GM21825 (cell line): ENCODE results near the gene SMAGP.
A peak's percentile ranks its signal among the peaks of the same experiment; 100 is the strongest.
"Not testable (repeated sequence)": the region's sequence is repeated elsewhere in the genome, so short reads cannot be mapped to it uniquely, and the experiment has no call there.

Experiments used
- ATAC-seq: cut with Tn5 transposase; IDR thresholded peaks from one replicate; pipeline ENCODE4 v1.9.1; 2021; ENCODE audit warnings: mild to moderate bottlenecking, moderate library complexity; ENCODE audit not compliant: unreplicated experiment

SMAGP gene

DNA sequence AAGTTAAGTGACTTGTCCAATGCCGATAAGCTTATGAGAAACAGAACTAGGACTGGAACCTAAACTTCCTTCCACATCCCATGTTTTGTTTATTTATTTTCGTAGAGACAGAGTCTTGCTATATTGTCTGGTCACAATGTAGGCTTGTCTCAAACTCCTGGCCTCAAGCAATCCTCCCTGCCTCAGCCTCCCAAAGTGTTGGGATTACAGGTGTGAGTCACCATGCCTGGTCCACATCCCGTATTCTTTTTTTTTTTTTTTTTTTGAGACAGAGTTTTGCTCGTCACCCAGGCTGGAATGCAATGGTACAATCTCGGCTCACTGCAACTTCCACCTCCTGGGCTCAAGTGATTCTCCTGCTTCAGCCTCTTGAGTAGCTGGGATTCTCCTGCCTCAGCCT lies 43.1 kb downstream of the SMAGP start:
- not testable (repeated sequence) for ATAC-seq

DNA sequence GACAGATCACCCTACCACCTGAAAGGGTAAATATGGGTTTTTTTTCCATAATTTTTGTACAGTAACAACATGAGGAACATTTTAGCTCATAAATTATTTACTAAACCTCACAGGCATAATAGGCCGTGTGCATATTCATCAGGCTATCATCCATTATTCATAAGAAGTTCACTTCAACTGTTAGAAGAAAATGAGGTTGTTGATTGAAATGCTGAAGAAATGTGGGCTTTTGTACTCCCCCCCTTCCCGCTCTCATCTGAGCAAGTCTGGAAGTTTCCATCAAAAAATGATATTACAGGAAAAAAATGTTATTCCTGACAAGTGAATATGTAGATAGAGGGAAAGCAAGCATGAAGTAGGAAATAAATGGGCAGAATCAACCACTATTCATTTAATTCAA lies 44.4 kb downstream of the SMAGP start:
- no peak for ATAC-seq

- no peak for ATAC-seq
These were observed 45.0 kb downstream of the SMAGP start for GRCh38 chr12:51225234-51225633.

DNA sequence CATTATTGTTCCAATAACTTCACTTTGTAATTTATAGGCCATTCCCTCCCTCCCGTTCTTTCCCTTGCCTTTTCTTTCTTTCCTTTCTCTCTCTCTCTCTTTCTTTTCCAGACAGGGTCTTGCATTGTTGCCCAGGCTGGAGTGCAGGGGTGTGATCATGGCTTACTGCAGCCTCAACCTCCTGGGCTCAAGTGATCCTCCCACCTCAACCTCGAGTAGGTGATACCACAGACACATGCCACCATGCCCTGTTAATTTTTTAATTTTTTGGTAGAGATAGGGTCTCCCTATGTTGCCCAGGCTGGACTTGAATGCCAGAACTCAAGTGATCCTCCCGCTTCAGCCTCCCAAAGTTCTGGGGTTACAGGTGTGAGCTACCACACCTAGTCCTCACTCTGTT lies 45.6 kb downstream of the SMAGP start:
- no peak for ATAC-seq

DNA sequence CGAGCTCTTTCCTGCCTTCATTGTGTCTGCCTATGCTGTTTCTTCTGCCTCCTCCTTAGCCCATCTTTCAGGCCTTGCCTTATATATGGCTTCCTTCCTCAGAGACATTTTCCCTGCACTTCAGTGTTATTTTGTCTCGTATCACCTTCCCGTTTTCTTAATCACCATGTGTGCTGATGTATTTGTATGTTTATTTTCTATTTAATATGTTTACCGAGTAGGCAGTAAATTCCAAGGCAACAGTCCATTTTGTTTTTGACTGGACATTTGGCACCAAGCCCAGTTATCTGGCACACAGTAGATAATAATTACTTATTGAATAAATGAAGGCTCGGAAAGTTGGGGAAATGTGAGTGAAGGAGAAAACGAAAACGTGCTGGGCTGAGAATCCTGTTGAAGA lies 47.8 kb downstream of the SMAGP start:
- no peak for ATAC-seq

- ATAC-seq, result not testable (repeated sequence)
These were observed 50.4 kb downstream of the SMAGP start for GRCh38 chr12:51219857-51220256.

DNA sequence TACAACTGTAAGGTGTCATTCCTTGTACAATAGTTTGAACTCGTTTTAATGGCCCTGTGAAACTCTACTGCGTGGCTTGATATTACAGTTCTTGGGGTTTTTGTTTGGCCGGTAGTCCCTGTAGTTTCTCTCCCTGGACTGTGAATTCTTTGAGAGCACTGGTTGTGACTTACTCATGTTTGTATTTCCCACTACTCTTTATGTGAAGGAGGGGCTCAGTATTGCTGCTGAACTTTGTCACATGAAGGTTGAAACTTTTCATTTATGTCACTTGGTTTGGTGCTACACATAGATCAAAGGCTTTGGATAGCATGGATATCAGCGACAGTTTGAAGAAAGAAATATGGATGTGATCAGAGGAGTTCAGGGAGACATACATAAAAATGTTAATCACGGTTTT lies 50.9 kb downstream of the SMAGP start:
- no peak for ATAC-seq

- no peak for ATAC-seq
These were observed 51.5 kb downstream of the SMAGP start for GRCh38 chr12:51218607-51219161.

GRCh38 chr12:51217968-51218606 lies 52.1 kb downstream of the SMAGP start, which contains the start of gene POU6F1:
Gene POU6F1 (minus strand): TSS chr12:51218062. CDS start chr12:51206836, 11,226 bp downstream.
- ATAC-seq, result peak; percentile 61

DNA sequence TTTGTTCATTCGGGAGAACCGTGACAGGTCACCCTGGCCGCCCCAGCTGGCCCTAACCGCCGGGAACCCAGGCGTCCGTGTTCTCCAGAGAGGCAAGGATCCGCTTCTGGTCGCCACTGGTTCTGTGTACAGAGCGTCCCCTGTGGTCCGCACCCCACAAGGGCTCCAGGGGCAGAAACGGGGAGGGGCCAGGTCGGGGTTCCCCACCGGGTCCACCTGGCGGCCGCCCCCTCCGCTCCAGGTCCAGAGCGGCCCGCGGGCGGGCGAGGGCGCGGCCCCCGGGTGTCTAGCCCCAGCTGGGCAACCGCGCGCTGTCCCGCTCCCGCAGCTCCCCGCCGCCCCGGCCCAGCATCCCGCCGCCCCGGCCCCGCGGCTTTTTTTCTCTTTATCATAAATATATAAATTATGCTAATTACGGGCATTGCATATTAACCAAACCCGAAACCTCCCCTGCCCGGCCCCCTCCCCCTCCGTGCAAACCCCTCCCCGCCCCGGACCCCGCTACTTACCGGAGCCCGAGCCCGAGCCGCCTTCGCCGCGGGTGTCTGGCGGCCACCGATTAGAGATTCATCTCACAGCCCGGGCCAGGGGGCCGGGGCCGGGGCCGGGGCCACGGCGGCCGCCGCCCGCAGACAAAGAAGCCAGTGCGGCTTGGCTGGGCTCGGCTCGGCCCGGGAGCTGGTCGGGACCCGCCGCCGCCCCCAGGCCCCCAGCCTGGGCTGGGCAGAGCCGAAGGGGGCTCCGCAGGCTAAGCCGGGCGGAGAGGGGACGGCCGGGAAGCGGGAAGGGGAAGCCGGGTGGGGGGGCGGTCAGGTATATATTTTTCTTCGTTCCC lies 52.9 kb downstream of the SMAGP start:
- peak; percentile 44 for ATAC-seq

- no peak for ATAC-seq
These were observed 53.6 kb downstream of the SMAGP start for GRCh38 chr12:51216642-51217041.

- ATAC-seq, result no peak
These were observed 55.3 kb downstream of the SMAGP start for GRCh38 chr12:51214895-51215294.

GRCh38 chr12:51210690-51211395 lies 59.4 kb downstream of the SMAGP start:
- no peak for ATAC-seq

DNA sequence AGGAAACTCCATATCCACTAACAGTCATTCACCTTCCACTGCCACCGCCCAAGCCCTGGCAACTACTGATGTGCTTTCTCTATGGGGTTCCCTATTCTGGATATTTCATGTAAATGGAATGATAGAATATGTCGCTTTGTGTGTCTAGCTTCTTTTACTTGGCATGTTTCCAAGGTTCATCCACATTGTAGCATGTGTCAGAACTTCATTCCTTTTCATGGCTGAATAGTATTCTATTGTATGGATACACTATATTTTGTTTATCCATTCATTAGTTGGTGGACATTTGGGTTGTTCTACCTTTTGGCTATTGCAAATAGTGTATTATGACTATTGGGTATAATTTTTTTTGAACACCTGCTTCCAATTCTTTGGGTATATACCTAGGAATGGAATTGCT lies 61.0 kb downstream of the SMAGP start:
- ATAC-seq, result no peak

GRCh38 chr12:51208016-51208660 lies 62.1 kb downstream of the SMAGP start:
- ATAC-seq, result no peak

- ATAC-seq, result no peak
These were observed 64.9 kb downstream of the SMAGP start for GRCh38 chr12:51205350-51205749.

- ATAC-seq, result no peak
These were observed 67.5 kb downstream of the SMAGP start for GRCh38 chr12:51202718-51203117.

DNA sequence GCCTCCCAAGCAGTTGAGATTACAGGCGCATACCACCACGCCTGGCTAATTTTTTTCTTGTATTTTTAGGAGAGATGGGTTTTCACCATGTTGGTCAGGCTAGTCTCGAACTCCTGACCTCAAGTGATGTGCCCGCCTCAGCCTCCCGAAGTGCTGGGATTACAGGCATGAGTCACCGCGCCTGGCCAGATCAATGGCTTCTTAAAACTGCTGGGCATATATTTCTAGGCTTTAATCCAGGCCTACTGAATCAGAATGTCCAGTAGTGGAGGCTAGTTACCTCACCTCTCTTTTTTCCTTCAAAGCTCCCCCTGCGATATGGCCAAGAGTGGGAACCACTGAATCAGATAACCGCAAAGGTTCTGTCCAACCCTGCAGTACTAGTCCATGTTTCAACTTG lies 69.4 kb downstream of the SMAGP start:
- ATAC-seq, result no peak

- ATAC-seq, result no peak
These were observed 70.1 kb downstream of the SMAGP start for GRCh38 chr12:51200156-51200555.

- ATAC-seq, result no peak
These were observed 70.8 kb downstream of the SMAGP start for GRCh38 chr12:51199366-51199945.
